COLO829 (cell line): ENCODE data around the gene CDK14.
"Not testable (repeated sequence)": the region's sequence is repeated elsewhere in the genome, so short reads cannot be mapped to it uniquely, and the experiment has no call there.

Experiments
- DNase-seq: peaks from one replicate; pipeline ENCODE4 v3.0.0; 2012; ENCODE audit warnings: low spot score

Gene CDK14

GRCh38 chr7:90897961-90898469 lies 301.9 kb downstream of the CDK14 start:
- no peak for DNase-seq

- no peak for DNase-seq
Measured at GRCh38 chr7:90900628-90901356, 304.7 kb downstream of the CDK14 start.

- DNase-seq = no peak
Measured at GRCh38 chr7:90903841-90904240, 307.7 kb downstream of the CDK14 start.

- DNase-seq = no peak
Measured at GRCh38 chr7:90910136-90910535, 314.0 kb downstream of the CDK14 start.

GRCh38 chr7:90916319-90916718 lies 320.2 kb downstream of the CDK14 start:
- no peak for DNase-seq

GRCh38 chr7:90917539-90917938 lies 321.4 kb downstream of the CDK14 start:
- DNase-seq = no peak

- no peak for DNase-seq
Measured at GRCh38 chr7:90918303-90918702, 322.2 kb downstream of the CDK14 start.

GRCh38 chr7:90919816-90920215 lies 323.7 kb downstream of the CDK14 start:
- DNase-seq = no peak

- no peak for DNase-seq
Measured at GRCh38 chr7:90920336-90920735, 324.2 kb downstream of the CDK14 start.

- DNase-seq = no peak
Measured at GRCh38 chr7:90923541-90923997, 327.4 kb downstream of the CDK14 start.

- not testable (repeated sequence) for DNase-seq
Measured at GRCh38 chr7:90928700-90929424, 332.7 kb downstream of the CDK14 start.

GRCh38 chr7:90931986-90932916 lies 336.1 kb downstream of the CDK14 start:
- no peak for DNase-seq

- DNase-seq = no peak
Measured at GRCh38 chr7:90933041-90933440, 336.9 kb downstream of the CDK14 start.

- no peak for DNase-seq
Measured at GRCh38 chr7:90933984-90934383, 337.9 kb downstream of the CDK14 start.

- DNase-seq = no peak
Measured at GRCh38 chr7:90938371-90938770, 342.2 kb downstream of the CDK14 start.

GRCh38 chr7:90939666-90940065 lies 343.5 kb downstream of the CDK14 start:
- no peak for DNase-seq

GRCh38 chr7:90944021-90944420 lies 347.9 kb downstream of the CDK14 start:
- no peak for DNase-seq

- no peak for DNase-seq
Measured at GRCh38 chr7:90945104-90945787, 349.1 kb downstream of the CDK14 start.

- DNase-seq = no peak
Measured at GRCh38 chr7:90946730-90947501, 350.8 kb downstream of the CDK14 start.

GRCh38 chr7:90948085-90948484 lies 352.0 kb downstream of the CDK14 start:
- DNase-seq = no peak

GRCh38 chr7:90951229-90951628 lies 355.1 kb downstream of the CDK14 start:
- DNase-seq = no peak
